ENCODE results near the gene PTPRD.

The PTPRD gene

DNA sequence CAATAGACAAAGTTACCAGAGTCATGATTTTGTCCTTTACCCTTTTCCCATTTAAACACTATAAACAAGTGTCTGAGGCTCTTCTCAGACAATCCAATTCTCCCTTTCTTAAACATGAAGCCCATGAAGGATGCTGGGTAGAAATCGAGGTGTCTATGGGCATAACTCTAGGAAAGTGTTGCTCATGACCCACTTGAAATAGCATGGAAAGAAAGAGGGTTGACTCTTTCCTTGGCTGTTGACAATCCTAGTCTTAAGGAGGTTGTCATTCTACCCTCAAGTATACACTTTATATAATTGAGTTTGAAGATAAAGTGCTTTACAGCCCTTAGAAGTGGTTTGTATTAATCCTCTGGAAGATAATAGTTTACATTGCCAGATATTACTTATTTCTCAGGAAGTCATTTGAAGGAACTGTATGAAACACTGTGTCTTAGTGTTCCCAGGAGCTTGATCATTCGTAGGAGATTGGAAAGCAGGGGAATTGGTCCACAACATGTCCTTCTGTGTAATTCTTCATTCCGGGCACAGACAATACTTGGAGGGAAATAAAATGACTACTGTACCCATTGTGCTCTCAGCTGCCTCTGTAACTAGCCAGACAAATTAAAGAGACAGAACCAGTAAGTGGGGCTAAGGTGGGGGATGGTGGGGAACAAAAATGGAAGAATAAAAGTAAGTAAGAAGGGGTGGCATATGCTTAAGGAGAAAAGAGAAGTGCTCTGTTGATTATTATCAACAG, 1734.9 kb downstream of the PTPRD start:
- no peak for DNase-seq (ENCODE audit: low read depth)
- no peak overlapping the region for H3K4me3 ChIP-seq (ENCODE audit: low read depth, low read length)
- TF ChIP-seq, protein P1, sequence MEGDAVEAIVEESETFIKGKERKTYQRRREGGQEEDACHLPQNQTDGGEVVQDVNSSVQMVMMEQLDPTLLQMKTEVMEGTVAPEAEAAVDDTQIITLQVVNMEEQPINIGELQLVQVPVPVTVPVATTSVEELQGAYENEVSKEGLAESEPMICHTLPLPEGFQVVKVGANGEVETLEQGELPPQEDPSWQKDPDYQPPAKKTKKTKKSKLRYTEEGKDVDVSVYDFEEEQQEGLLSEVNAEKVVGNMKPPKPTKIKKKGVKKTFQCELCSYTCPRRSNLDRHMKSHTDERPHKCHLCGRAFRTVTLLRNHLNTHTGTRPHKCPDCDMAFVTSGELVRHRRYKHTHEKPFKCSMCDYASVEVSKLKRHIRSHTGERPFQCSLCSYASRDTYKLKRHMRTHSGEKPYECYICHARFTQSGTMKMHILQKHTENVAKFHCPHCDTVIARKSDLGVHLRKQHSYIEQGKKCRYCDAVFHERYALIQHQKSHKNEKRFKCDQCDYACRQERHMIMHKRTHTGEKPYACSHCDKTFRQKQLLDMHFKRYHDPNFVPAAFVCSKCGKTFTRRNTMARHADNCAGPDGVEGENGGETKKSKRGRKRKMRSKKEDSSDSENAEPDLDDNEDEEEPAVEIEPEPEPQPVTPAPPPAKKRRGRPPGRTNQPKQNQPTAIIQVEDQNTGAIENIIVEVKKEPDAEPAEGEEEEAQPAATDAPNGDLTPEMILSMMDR (conservative IDR thresholded peaks at IDR 0.05; ENCODE audit: low read depth, low read length): no peak

DNA sequence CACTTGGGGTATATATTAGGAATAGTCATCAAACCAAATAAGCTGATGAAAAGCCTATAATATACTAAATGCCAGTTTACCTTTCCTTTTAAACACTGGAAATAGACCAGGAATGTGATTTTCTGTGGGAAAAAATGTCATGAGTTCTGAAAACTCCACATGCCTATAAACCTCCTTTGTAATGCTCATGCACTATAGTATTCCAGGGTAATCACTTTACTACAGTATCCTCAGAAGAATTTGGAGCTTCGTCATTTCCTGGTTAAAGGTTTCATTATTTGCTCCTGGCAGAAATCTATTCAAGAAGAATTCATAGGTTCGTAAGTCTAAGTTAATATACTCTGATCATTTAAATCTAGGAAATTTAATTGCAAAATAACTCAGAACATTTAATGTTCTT, 1736.5 kb downstream of the PTPRD start:
- DNase-seq (ENCODE audit: low read depth): no peak
- no peak overlapping the region for H3K4me3 ChIP-seq (ENCODE audit: low read depth, low read length)
- TF ChIP-seq, protein P1 (conservative IDR thresholded peaks at IDR 0.05; ENCODE audit: low read depth, low read length): no peak

DNA sequence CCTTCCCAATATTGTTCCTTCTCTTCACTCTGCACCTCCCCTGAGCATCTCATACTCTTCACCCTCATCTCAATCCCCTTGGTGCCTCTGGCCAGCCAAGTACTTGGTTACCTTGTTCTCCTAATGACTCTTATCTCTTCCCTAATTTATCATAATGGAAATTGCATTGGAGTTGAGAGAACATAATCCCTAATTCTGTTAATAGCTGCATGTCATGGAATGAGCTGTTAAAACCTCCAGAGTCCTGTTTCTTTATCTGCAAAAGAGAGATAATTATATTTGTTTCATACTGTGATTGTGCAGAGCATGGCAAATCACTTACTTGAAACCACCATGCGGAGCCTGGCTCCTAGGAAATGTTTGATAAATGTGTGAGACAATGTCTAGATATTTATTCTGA, 1738.3 kb downstream of the PTPRD start:
- TF ChIP-seq, protein P1 (conservative IDR thresholded peaks at IDR 0.05; ENCODE audit: low read depth, low read length): no peak
- no peak for DNase-seq (ENCODE audit: low read depth)
- H3K4me3 ChIP-seq (ENCODE audit: low read depth, low read length): no peak overlapping the region

DNA sequence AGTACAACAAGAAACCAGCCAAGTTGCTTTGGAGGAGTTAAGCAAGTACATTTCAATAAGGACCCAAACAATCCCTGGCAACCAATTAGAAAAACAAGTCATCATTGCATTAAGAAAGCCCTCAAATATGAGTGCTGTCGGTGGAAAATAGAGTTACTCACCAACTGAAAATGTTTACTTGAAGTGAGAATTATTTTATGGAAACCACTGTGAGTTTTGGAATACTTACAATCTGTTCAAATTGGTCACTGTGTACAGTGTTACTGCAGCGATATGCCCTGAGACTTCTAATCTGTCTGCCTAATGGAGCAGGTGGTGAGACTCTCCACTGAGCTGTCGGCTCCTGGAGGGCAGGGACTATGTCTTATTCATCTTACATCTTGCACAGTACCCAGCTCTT, 1740.0 kb downstream of the PTPRD start:
- H3K4me3 ChIP-seq (ENCODE audit: low read depth, low read length): no peak overlapping the region
- DNase-seq (ENCODE audit: low read depth): no peak
- TF ChIP-seq, protein P1 (conservative IDR thresholded peaks at IDR 0.05; ENCODE audit: low read depth, low read length): no peak

DNA sequence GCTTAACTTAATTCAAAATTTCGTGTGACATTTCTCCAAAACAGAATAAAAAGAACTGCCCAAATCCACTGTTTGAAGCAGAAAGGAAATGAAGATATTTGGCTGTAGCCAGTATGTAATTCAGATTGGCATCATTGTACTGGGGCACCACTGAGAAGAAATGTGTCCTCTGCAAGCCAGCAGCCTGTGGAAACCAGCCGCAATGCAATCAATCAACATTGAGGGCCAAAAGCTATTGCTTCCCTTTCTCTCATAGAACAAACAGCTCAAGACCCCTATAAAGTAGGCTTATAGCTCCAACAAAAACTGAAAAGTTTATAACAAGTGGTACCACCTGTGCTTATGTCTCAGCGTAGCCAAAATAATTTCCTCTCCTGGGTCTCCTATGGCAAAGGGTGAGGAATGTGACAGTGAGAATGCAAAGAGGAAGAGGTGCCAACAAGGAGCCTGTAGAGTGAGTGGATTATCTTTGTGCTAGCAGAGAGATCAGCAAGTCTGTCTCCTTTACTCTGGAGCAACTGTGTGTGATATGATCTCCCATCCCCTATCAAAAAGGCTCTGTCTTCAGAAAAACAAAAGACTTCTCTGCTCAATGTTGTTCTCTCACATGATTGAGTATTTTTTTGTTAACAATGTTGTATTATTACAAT, 1740.9 kb downstream of the PTPRD start:
- H3K4me3 ChIP-seq (ENCODE audit: low read depth, low read length): no peak overlapping the region
- DNase-seq (ENCODE audit: low read depth): no peak
- TF ChIP-seq, protein P1 (conservative IDR thresholded peaks at IDR 0.05; ENCODE audit: low read depth, low read length): no peak

DNA sequence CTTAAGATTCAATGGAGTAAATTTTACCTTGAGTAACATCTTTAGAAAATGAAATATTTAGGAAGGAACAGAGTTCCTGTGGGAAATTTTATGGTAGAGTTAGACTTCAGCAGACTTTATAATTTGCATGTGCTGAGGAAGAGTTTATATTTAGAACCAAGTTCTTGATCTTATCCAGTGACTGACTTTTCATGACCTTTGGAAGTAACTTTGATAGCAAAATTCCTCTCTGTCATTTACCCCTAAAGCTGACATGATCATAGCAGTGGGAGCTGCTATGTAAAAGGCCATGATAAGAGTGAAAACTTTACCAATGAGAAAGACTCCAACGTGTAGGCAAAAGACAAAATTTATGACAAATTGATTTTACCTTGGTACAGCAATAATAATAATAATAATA, 1741.4 kb downstream of the PTPRD start:
- DNase-seq (ENCODE audit: low read depth): no peak
- no peak overlapping the region for H3K4me3 ChIP-seq (ENCODE audit: low read depth, low read length)
- TF ChIP-seq, protein P1 (conservative IDR thresholded peaks at IDR 0.05; ENCODE audit: low read depth, low read length): no peak

DNA sequence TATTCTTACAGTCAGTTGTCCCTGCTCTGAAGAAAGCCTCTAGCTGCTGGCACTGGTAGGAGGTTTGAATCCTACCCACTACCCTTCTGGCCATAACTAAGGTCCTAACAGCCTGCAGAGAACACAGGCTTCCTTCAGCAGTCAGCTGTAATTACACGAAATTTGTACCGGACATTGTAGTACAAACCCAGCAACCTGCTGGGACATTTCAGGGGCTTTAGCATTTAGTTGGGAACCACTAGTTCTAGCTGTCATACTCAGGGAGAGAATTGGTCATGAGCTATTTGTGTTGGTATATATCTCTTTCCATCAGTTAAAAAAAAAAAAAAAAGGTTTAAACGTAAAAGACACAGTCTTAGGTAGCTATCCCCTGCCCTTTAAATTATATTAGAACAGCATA, 1743.0 kb downstream of the PTPRD start:
- DNase-seq (ENCODE audit: low read depth): no peak
- TF ChIP-seq, protein P1 (conservative IDR thresholded peaks at IDR 0.05; ENCODE audit: low read depth, low read length): no peak
- no peak overlapping the region for H3K4me3 ChIP-seq (ENCODE audit: low read depth, low read length)

All from choroid plexus epithelial cell (primary cell).